HepG2 (cell line): ENCODE results near the gene TGIF1. TPM values are rescaled to one million over a fixed set of nuclear protein-coding genes. Genes with fewer than 3 reads are reported as not detected.
A peak's percentile ranks its signal among the peaks of the same experiment; 100 is the strongest.

Experiments
- CREB1 ChIP-seq, 2 experiments: fragments of 450-650 bp in 1 of 2; IDR thresholded peaks; 2 replicates each; pipeline ENCODE4 v1.6.1; 2016 to 2017; ENCODE audit warnings: control low read depth in 1 of 2, mild to moderate bottlenecking in 1 of 2, missing compliant biosample characterization in 1 of 2, missing genetic modification characterization in 1 of 2
- ELF1 ChIP-seq: sonication (generic); formaldehyde crosslinking; IDR thresholded peaks from 2 replicates; pipeline ENCODE4 v1.4.0; 2020; ENCODE audit warnings: missing genetic modification reagents
- MXD1 ChIP-seq: sonication (generic); formaldehyde crosslinking; IDR thresholded peaks from 2 replicates; pipeline ENCODE4 v1.4.0; 2020; ENCODE audit warnings: mild to moderate bottlenecking, missing genetic modification reagents
- POGZ ChIP-seq: sonication (generic); formaldehyde crosslinking; IDR thresholded peaks from 2 replicates; pipeline ENCODE4 v1.4.0; 2020; ENCODE audit warnings: mild to moderate bottlenecking, missing genetic modification reagents
- POLR2AphosphoS5 ChIP-seq: IDR thresholded peaks from 2 replicates; pipeline ENCODE4 v1.6.1; 2012; ENCODE audit warnings: low read depth, low read length
- SRY ChIP-seq: sonication (generic); formaldehyde crosslinking; IDR thresholded peaks from 2 replicates; pipeline ENCODE4 v1.8.0; 2022; ENCODE audit warnings: mild to moderate bottlenecking, missing genetic modification reagents
- TBX2 ChIP-seq: sonication (generic); formaldehyde crosslinking; IDR thresholded peaks from 2 replicates; pipeline ENCODE4 v1.5.0; 2020; ENCODE audit warnings: missing genetic modification reagents, mild to moderate bottlenecking, borderline replicate concordance
- UBTF ChIP-seq: sonication (generic); formaldehyde crosslinking; IDR thresholded peaks from 2 replicates; pipeline ENCODE4 v1.4.0; 2020; ENCODE audit warnings: mild to moderate bottlenecking, missing genetic modification reagents
- ZBTB40 ChIP-seq, 2 experiments: fragments of 450-650 bp in 1 of 2; sonication (generic) in 1 of 2; formaldehyde crosslinking in 1 of 2; IDR thresholded peaks; 2 replicates each; pipeline versions ENCODE4 v1.6.1 to v1.8.0; 2016 to 2022; ENCODE audit warnings: antibody characterized with exemption in 1 of 2, mild to moderate bottlenecking in 1 of 2, missing genetic modification reagents in 1 of 2
- ZNF20 ChIP-seq: sonication (generic); formaldehyde crosslinking; IDR thresholded peaks from 2 replicates; pipeline ENCODE4 v1.4.0; 2020; ENCODE audit warnings: mild to moderate bottlenecking, moderate library complexity, missing genetic modification reagents
- ZNF281 ChIP-seq: sonication (generic); formaldehyde crosslinking; IDR thresholded peaks from 2 replicates; pipeline ENCODE4 v1.4.0; 2020; ENCODE audit warnings: missing genetic modification reagents, borderline replicate concordance
- ZSCAN31 ChIP-seq: sonication (generic); formaldehyde crosslinking; IDR thresholded peaks from 2 replicates; pipeline ENCODE4 v1.5.0; 2020; ENCODE audit warnings: low read depth, mild to moderate bottlenecking, missing genetic modification reagents
- polyA plus RNA-seq, 8 experiments: library from polyadenylated mRNA; depleted of rRNA in 3 of 8; stranded (reverse) in 7 of 8; unstranded in 1 of 8; fragments of >200 nt; fragmentation: Illumina TruSeq in 4 of 8; extraction: Trizol in 4 of 8; gene quantifications; 2 replicates each; pipeline versions ENCODE4 v1.2.1 to v1.2.3, GENCODE V29; 2011 to 2016; ENCODE audit warnings: low read depth in 4 of 8, missing spikeins in 1 of 8, mixed read lengths in 1 of 8; ENCODE audit not compliant: insufficient read depth in 1 of 8
- total RNA-seq, 5 experiments: library from RNA; depleted of rRNA; stranded (reverse); fragments of >200 nt; fragmentation: Illumina TruSeq; extraction: Trizol; gene quantifications; 2 replicates each; pipeline ENCODE4 v1.2.3, GENCODE V29; 2016; ENCODE audit warnings: low read depth in 1 of 5

Gene TGIF1
- total and polyA plus RNA-seq, 2 of the 13 experiments (the other 11 are each of a cell fraction or from before 2014, with no cell fraction given), result 50.0 to 76.1 TPM

- peak; percentile 74; the same call in 1 of the 2 replicates for TF ChIP-seq ZSCAN31 (CRISPR knock-in tag)
- peak; percentile 72 for TF ChIP-seq POLR2AphosphoS5
- peak; percentile 34; the same call in 1 of the 2 replicates for TF ChIP-seq UBTF
- no peak for TF ChIP-seq ZBTB40 (IDR thresholded peaks at IDR 0.05)
- TF ChIP-seq ZBTB40 (CRISPR knock-in tag; IDR thresholded peaks at IDR 0.05), result peak; percentile 22; the same call in 1 of the 2 replicates
- TF ChIP-seq ZNF20 (CRISPR knock-in tag), result no peak
- 0 out of 2 replicates have a peak, but pooled peaks have one; percentile 4 for TF ChIP-seq CREB1 (IDR thresholded peaks at IDR 0.05)
- peak; percentile 35; the same call in 1 of the 2 replicates for TF ChIP-seq CREB1 (CRISPR knock-in tag; IDR thresholded peaks at IDR 0.05)
- peak; percentile 52; the same call in 1 of the 2 replicates for TF ChIP-seq ZNF281 (CRISPR knock-in tag)
- TF ChIP-seq SRY (CRISPR knock-in tag), result 0 out of 2 replicates have a peak, but pooled peaks have one; percentile 53
- TF ChIP-seq POGZ (CRISPR knock-in tag), result no peak; the same call in 1 of the 2 replicates
- 0 out of 2 replicates have a peak, but pooled peaks have one; percentile 17 for TF ChIP-seq ELF1 (CRISPR knock-in tag)
- peak; percentile 83 for TF ChIP-seq TBX2
- TF ChIP-seq MXD1, result 0 out of 2 replicates have a peak, but pooled peaks have one; percentile 27
Observed at GRCh38 chr18:3448838-3449511, 997 bp upstream of the TGIF1 start (continued).
